ENCODE data around the gene MRPL39.
A peak's percentile ranks its signal among the peaks of the same experiment; 100 is the strongest.

MRPL39 gene

DNA sequence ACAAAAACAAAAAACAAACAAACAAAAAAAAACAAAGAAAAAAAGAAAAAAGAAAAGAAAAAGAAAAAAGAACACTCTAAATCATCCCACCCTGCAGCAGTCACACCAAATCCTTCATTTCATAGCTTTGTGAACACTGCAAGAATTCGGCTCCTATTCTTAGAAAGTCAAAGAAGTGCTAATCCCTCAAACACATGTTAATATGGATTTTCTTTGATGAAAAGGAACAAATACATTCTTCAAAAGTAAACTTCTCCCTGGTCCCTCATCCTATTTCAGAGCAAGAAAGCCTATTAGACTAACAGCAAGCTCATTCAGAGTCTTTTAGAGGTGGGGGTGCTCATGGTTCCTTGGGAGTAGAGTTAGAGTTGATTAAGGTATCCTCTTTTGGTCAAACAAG is 7.2 kb upstream of the MRPL39 start:
- DNase-seq (ENCODE audit: insufficient read length, low spot score) (no peak), FAIRE-seq (no peak)
- TF ChIP-seq, protein P1, sequence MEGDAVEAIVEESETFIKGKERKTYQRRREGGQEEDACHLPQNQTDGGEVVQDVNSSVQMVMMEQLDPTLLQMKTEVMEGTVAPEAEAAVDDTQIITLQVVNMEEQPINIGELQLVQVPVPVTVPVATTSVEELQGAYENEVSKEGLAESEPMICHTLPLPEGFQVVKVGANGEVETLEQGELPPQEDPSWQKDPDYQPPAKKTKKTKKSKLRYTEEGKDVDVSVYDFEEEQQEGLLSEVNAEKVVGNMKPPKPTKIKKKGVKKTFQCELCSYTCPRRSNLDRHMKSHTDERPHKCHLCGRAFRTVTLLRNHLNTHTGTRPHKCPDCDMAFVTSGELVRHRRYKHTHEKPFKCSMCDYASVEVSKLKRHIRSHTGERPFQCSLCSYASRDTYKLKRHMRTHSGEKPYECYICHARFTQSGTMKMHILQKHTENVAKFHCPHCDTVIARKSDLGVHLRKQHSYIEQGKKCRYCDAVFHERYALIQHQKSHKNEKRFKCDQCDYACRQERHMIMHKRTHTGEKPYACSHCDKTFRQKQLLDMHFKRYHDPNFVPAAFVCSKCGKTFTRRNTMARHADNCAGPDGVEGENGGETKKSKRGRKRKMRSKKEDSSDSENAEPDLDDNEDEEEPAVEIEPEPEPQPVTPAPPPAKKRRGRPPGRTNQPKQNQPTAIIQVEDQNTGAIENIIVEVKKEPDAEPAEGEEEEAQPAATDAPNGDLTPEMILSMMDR (IDR thresholded peaks at IDR 0.05; ENCODE audit: insufficient read depth, missing control alignments): no peak

DNA sequence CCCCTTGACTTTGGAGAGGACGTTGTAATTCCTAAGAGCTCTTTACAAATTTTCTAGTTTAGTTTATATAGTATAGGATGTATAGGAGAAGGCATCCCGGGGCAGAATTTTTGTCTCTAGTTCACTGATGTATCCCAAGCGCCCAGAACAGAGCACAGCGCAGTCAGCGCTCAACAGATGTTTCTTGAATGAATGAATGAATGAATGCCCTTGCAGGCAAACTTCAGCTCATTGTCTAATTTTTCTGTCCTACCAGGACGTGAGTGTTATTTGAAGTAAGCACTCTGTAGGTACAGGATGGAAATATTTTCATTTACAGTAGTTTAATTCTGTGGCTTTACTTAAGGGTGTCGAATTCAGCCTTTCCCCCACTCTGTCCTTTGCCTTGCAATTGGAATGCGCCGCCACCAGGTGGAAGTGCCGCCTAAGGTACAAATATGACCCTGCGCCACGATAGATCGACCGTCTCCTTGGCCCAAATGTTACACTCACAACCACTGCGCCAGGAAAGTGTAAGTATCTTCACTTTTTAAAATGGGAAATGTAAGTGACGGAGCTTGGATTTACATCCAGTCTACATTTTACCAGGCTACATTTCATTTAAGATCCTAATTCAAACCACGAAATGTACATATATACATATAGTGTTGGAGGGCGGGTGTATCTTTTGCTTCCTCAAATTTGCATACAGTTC is 910 bp upstream of the MRPL39 start:
- FAIRE-seq (peak; percentile 38), DNase-seq (ENCODE audit: insufficient read length, low spot score) (peak; percentile 25)
- TF ChIP-seq, protein P1 (IDR thresholded peaks at IDR 0.05; ENCODE audit: insufficient read depth, missing control alignments): peak; percentile 91

DNA sequence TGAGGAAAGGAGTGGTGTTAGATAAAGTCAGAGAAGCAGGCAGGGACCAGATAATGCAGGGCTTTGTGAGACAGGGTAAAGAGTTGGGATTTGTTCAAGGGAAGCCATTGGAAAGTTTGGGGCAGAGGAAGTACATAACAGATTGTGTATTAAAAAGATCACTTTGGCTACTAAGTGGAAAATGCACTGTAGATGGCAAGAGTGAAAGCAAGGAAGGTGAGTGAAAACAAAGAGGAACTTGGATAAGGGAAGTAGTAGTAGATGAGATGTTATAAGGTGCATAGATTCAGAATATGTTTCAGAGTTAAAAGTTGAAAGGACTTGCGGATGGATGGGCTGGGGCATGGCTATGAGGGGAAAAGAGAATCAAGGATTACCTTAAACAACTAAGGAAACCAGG is 17.4 kb downstream of the MRPL39 start:
- FAIRE-seq (no peak), DNase-seq (ENCODE audit: insufficient read length, low spot score) (no peak)
- TF ChIP-seq, protein P1 (IDR thresholded peaks at IDR 0.05; ENCODE audit: insufficient read depth, missing control alignments): no peak

DNA sequence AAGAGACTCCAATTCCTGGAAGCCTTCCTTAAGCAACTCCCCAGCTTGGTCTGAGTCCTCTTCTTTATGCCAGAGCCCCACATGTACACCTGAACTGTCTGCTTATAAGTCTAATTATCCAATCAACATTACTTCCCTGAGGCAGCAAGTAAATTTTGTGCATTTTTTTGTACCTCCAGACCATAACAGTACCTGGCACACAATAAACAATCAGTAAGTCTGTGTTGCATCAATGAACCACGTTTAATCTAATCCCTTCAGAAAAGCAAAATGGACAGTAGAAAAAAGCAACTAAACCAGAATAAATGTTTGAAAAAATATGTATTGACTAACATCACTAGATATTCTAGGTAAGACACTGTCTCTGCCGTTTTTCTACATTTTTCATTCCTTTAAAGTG is 20.5 kb downstream of the MRPL39 start:
- FAIRE-seq: no peak
- no peak for DNase-seq (ENCODE audit: insufficient read length, low spot score)
- TF ChIP-seq, protein P1 (IDR thresholded peaks at IDR 0.05; ENCODE audit: insufficient read depth, missing control alignments): no peak

DNA sequence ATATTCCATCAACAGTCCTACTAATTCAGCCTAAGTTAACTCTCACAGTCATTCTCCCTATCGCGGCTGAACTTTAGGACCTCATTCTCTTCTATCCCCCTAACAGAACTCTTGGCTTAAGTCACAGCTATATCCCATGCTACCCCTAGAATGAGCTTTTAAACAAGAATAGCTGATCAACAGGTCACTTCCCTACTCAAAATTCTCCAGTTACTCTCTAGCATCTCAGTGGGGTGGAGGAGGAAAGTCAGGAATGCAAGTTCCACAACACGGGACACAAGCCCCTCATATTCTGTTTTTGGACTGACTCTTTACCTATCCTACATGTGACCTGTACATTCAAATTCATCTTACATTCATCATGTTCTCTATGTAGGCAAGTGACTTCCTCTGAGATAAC is 21.0 kb downstream of the MRPL39 start:
- DNase-seq (ENCODE audit: insufficient read length, low spot score) (no peak), FAIRE-seq (no peak)
- TF ChIP-seq, protein P1 (IDR thresholded peaks at IDR 0.05; ENCODE audit: insufficient read depth, missing control alignments): no peak

DNA sequence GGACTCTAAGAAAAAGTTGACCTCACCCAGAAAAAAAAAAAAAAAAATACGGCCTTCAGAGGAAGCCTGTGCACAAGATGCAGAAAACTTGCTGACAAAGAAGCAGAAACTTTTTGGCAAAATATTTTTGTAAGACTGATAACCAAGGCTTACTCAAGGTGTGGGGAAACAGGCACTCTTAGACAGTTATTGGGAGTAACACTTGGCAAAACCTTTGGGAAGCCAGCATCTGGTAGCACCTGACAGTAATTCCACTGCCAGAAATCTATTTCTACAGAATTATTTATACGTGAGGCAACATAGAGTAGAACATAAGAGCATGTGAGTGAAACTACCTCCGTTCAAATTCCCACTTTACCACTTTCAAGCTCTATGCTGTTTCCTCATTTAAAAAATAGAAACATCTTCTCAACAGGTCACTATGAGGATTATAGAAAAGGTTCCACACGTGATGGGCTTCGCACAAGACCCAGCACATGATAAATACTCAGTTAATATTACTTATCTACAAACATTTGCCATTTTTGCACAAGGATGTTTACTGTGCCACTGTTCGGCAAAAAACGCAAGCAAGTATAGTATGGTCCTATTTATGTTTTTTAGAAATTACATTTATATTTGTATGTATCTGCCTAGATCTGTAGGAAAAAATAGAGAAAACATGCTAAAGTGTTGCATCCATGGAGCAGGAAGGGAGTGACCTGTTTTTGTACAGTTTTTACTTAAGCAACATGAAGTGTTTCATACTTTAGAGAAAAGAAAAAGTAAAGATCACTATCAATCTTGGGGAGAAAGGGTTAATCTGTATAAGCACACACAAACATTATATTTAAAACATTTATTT is 22.2 kb downstream of the MRPL39 start:
- DNase-seq (ENCODE audit: insufficient read length, low spot score) (no peak), FAIRE-seq (no peak)
- TF ChIP-seq, protein P1 (IDR thresholded peaks at IDR 0.05; ENCODE audit: insufficient read depth, missing control alignments): no peak
